K562 (cell line): ENCODE data around the gene OTX2. TPM values are rescaled to one million over a fixed set of nuclear protein-coding genes. Genes with fewer than 3 reads are reported as not detected.

Experiments
- ATAC-seq: fragments of 200-7000 bp; cut with Tn5 transposase; 3 replicates; pipeline ENCODE4 v1.9.1; 2020; ENCODE audit warnings: moderate library complexity
- BruUV-seq: library from RNA; stranded (reverse); fragments of 400-500 nt; replicated peaks from 2 replicates; lab custom pipeline; 2021; lab: Mats Ljungman, UMichigan
- CTCF ChIA-PET: fragments of 300-600 bp; formaldehyde crosslinking; extraction: SDS; loops from one replicate; lab custom pipeline; 2021; ENCODE audit warnings: low intra/inter-chr PET ratio; lab: Yijun Ruan, JAX
- POLR2A ChIA-PET: fragments of 300-600, 350-650 bp; sonication (Branson Sonifier 250); formaldehyde crosslinking; extraction: SDS; loops from one replicate; lab custom pipeline; 2021; ENCODE audit warnings: antibody characterized with exemption, inconsistent platforms; lab: Yijun Ruan, JAX
- DNase-seq, 4 experiments: peaks; one replicate each; pipeline versions ENCODE4 v3.0.0 to v3.0.0-alpha.2; 2011 to 2018; ENCODE audit warnings: low spot score in 3 of 4, mixed read lengths in 3 of 4; ENCODE audit errors: extremely low read depth in 1 of 4
- FAIRE-seq: peaks from 2 replicates; lab custom pipeline; 2011; peaks lifted over from hg19 to GRCh38; lab: Jason Lieb, UNC
- H2AFZ ChIP-seq: 2 replicates; pipeline ENCODE4 v1.6.0; 2011; ENCODE audit warnings: low read depth, low read length, control low read depth, inconsistent platforms
- H3K27ac ChIP-seq: fragments of 200-600 bp; 3 replicates; pipeline ENCODE4 v1.8.0; 2011; ENCODE audit warnings: low read depth, mild to moderate bottlenecking, control low read depth, inconsistent platforms, low read length, moderate library complexity, mixed read lengths; ENCODE audit errors: extremely low read depth
- H3K27me3 ChIP-seq, 2 experiments: fragments of 300-600 bp in 1 of 2; 2 replicates in 1 of 2; 3 replicates in 1 of 2; pipeline versions ENCODE4 v1.6.0 to v1.8.0; 2011; ENCODE audit warnings: inconsistent platforms in 2 of 2, low read length in 2 of 2, mild to moderate bottlenecking in 1 of 2, mixed read lengths in 1 of 2, moderate library complexity in 1 of 2; ENCODE audit not compliant: control insufficient read depth in 2 of 2, insufficient read depth in 2 of 2
- H3K36me3 ChIP-seq: fragments of 300-600 bp; 3 replicates; pipeline ENCODE4 v1.8.0; 2011; ENCODE audit warnings: mild to moderate bottlenecking, low read length, inconsistent platforms; ENCODE audit not compliant: control insufficient read depth, insufficient read depth
- H3K4me1 ChIP-seq, 2 experiments: fragments of 200-600 bp in 1 of 2; replicated peaks in 1 of 2; 2 replicates in 1 of 2; 3 replicates in 1 of 2; pipeline versions ENCODE4 v1.5.1 to v1.8.0; 2011; ENCODE audit warnings: inconsistent platforms in 2 of 2, low read length in 2 of 2, mild to moderate bottlenecking in 1 of 2, mixed read lengths in 1 of 2, moderate library complexity in 1 of 2; ENCODE audit not compliant: control insufficient read depth in 2 of 2, insufficient read depth in 2 of 2
- H3K4me2 ChIP-seq: 2 replicates; pipeline ENCODE4 v1.6.1; 2011; ENCODE audit warnings: low read length, control low read depth, inconsistent platforms, mixed read lengths; ENCODE audit not compliant: insufficient read depth
- H3K4me3 ChIP-seq: fragments of 200-600 bp; sonication (generic), shearing (Covaris generic); 2 replicates; pipeline ENCODE4 v1.5.1; 2016; ENCODE audit warnings: control low read depth, inconsistent platforms
- H3K79me2 ChIP-seq: fragments of 200-600 bp; 3 replicates; pipeline ENCODE4 v1.8.0; 2011; ENCODE audit warnings: low read length, inconsistent platforms; ENCODE audit not compliant: control insufficient read depth, insufficient read depth
- H3K9ac ChIP-seq, 2 experiments: 2 replicates each; pipeline versions ENCODE4 v1.6.0 to v1.6.1; 2011; ENCODE audit warnings: low read depth in 2 of 2, low read length in 2 of 2, control low read depth in 1 of 2, inconsistent platforms in 1 of 2, mild to moderate bottlenecking in 1 of 2, mixed read lengths in 1 of 2; ENCODE audit not compliant: insufficient read depth in 1 of 2
- H3K9me1 ChIP-seq: one replicate; pipeline ENCODE4 v1.6.0; 2011; ENCODE audit warnings: inconsistent platforms, mild to moderate bottlenecking, low read length, moderate library complexity; ENCODE audit not compliant: control insufficient read depth, insufficient read depth
- H3K9me3 ChIP-seq: replicated peaks from 2 replicates; pipeline ENCODE4 v1.5.1; 2011; ENCODE audit warnings: low read depth, low read length, inconsistent platforms; ENCODE audit not compliant: control insufficient read depth, insufficient read depth
- H4K20me1 ChIP-seq: replicated peaks from 2 replicates; pipeline ENCODE4 v1.6.1; 2011; ENCODE audit warnings: low read length, inconsistent platforms, mixed read lengths; ENCODE audit not compliant: control insufficient read depth, insufficient read depth
- ETS2 ChIP-seq: IDR thresholded peaks from 2 replicates; pipeline ENCODE4 v1.6.1; 2016; ENCODE audit warnings: borderline replicate concordance, missing genetic modification characterization, mild to moderate bottlenecking, moderate library complexity, missing compliant biosample characterization; ENCODE audit not compliant: poor library complexity, severe bottlenecking
- HOXB6 ChIP-seq: fragments of 250-450 bp; sonication (Bioruptor Pico); IDR thresholded peaks from 2 replicates; pipeline ENCODE4 v1.5.1; 2022; ENCODE audit warnings: mild to moderate bottlenecking, borderline replicate concordance
- ZNF318 ChIP-seq, 2 experiments: fragments of 450-650 bp; IDR thresholded peaks; 2 replicates each; pipeline ENCODE4 v1.6.1; 2016; ENCODE audit warnings: mild to moderate bottlenecking in 2 of 2, borderline replicate concordance in 1 of 2, low read depth in 1 of 2, moderate library complexity in 1 of 2
- WGBS: fragments of 100-300 bp; shearing (Covaris generic); methylation state at CpG from one replicate; pipeline ENCODE4 v1.1.6; 2016; ENCODE audit warnings: low coverage, mixed read lengths; ENCODE audit not compliant: insufficient coverage; ENCODE audit errors: missing lambda C conversion rate; 5-methylcytosine and 5-hydroxymethylcytosine counted together
- in situ Hi-C: fragments of 300-500 bp; cut with MboI; formaldehyde crosslinking; loops from 4 replicates; pipeline ENCODE4 v1.15.0; 2018; ENCODE audit warnings: inconsistent platforms, mixed read lengths
- intact Hi-C: fragments of 100-400 bp; cut with micrococcal nuclease; formaldehyde crosslinking; loops from 2 replicates; pipeline ENCODE4 v1.14.2; 2022
- polyA plus RNA-seq, 8 experiments: library from polyadenylated mRNA; depleted of rRNA in 4 of 8; stranded (reverse) in 5 of 8; unstranded in 3 of 8; fragments of >200 nt; fragmentation: Nextera tagmentation in 2 of 8; fragmentation: Illumina TruSeq in 1 of 8; extraction: Ambion mirVana in 2 of 8; extraction: Trizol in 1 of 8; gene quantifications; 2 replicates each; pipeline versions ENCODE4 v1.2.1 to v1.2.3, GENCODE V29; 2011 to 2014; ENCODE audit warnings: inconsistent platforms in 1 of 8, missing spikeins in 1 of 8
- total RNA-seq, 7 experiments: library from RNA; depleted of rRNA in 6 of 7; stranded (reverse); fragments of >200 nt in 6 of 7; fragmentation: Illumina TruSeq in 2 of 7; extraction: Trizol in 2 of 7; gene quantifications; 2 replicates each; pipeline versions ENCODE4 v1.2.1 to v1.2.3, GENCODE V29; 2011 to 2021; ENCODE audit warnings: low replicate concordance in 1 of 7
- TF ChIP-seq, protein P1 (sequence below): fragments of 250-450 bp; sonication (Bioruptor Pico); IDR thresholded peaks from 2 replicates; pipeline ENCODE4 v1.4.0; 2020; ENCODE audit warnings: mild to moderate bottlenecking, moderate library complexity
- TF ChIP-seq, protein P2 (sequence below): sonication (generic); formaldehyde crosslinking; IDR thresholded peaks from 2 replicates; pipeline ENCODE4 v1.8.0; 2023; ENCODE audit warnings: mild to moderate bottlenecking, missing genetic modification reagents

Gene OTX2
- total and polyA plus RNA-seq, 9 of the 15 experiments (the other 6 are each of a cell fraction or from before 2014, with no cell fraction given): not detected

GRCh38 chr14:56808110-56808382 is 2.2 kb downstream of the OTX2 start:
- CTCF ChIA-PET: no interaction called here
- Histone ChIP-seq H3K27me3 (peaks cover 6 to 48% of the 10 kb centered on the region in 2 experiments; a peak in 4 of 5 replicates), H2AFZ (no peak overlapping the region), H3K36me3 (no peaks in the 10 kb centered on the region), H3K4me2 (no peak overlapping the region), H3K9ac (no peak overlapping the region), H3K9me3 (no peaks in the 10 kb centered on the region), H3K9me1 (no peaks in the 10 kb centered on the region), H3K27ac (no peak overlapping the region), H4K20me1 (no peaks in the 10 kb centered on the region), H3K4me1 (peaks cover 0 to 3% of the 10 kb centered on the region in 2 experiments; a peak in 2 of 5 replicates), H3K4me3 (no peak overlapping the region), H3K79me2 (no peaks in the 10 kb centered on the region)
- in situ Hi-C loops (no loop called here), intact Hi-C loops (no loop called here)
- no peak for FAIRE-seq
- no CpG with 5 or more reads among the region's 16 CpGs for WGBS
- POLR2A ChIA-PET: interaction anchor here (0.6 kb wide), 1 partner anchor 718 kb away, joined by 3 read pairs; no protein-coding TSS in a partner anchor
- BruUV-seq: no TSS peak
- no peak for DNase-seq
- ATAC-seq: no peak
- TF ChIP-seq, protein P1, sequence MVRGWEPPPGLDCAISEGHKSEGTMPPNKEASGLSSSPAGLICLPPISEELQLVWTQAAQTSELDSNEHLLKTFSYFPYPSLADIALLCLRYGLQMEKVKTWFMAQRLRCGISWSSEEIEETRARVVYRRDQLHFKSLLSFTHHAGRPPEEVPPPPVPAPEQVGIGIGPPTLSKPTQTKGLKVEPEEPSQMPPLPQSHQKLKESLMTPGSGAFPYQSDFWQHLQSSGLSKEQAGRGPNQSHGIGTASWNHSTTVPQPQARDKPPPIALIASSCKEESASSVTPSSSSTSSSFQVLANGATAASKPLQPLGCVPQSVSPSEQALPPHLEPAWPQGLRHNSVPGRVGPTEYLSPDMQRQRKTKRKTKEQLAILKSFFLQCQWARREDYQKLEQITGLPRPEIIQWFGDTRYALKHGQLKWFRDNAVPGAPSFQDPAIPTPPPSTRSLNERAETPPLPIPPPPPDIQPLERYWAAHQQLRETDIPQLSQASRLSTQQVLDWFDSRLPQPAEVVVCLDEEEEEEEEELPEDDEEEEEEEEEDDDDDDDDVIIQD (CRISPR knock-in tag): no peak
- TF ChIP-seq, protein P2, sequence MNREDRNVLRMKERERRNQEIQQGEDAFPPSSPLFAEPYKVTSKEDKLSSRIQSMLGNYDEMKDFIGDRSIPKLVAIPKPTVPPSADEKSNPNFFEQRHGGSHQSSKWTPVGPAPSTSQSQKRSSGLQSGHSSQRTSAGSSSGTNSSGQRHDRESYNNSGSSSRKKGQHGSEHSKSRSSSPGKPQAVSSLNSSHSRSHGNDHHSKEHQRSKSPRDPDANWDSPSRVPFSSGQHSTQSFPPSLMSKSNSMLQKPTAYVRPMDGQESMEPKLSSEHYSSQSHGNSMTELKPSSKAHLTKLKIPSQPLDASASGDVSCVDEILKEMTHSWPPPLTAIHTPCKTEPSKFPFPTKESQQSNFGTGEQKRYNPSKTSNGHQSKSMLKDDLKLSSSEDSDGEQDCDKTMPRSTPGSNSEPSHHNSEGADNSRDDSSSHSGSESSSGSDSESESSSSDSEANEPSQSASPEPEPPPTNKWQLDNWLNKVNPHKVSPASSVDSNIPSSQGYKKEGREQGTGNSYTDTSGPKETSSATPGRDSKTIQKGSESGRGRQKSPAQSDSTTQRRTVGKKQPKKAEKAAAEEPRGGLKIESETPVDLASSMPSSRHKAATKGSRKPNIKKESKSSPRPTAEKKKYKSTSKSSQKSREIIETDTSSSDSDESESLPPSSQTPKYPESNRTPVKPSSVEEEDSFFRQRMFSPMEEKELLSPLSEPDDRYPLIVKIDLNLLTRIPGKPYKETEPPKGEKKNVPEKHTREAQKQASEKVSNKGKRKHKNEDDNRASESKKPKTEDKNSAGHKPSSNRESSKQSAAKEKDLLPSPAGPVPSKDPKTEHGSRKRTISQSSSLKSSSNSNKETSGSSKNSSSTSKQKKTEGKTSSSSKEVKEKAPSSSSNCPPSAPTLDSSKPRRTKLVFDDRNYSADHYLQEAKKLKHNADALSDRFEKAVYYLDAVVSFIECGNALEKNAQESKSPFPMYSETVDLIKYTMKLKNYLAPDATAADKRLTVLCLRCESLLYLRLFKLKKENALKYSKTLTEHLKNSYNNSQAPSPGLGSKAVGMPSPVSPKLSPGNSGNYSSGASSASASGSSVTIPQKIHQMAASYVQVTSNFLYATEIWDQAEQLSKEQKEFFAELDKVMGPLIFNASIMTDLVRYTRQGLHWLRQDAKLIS (CRISPR knock-in tag): no peak
- no peak for TF ChIP-seq ZNF318 (IDR thresholded peaks at IDR 0.05; ENCODE audit: borderline replicate concordance in 1 of 2, low read depth in 1 of 2)
- TF ChIP-seq ETS2: no peak
- TF ChIP-seq HOXB6 (CRISPR knock-in tag): no peak
